HG02852 (cell line): ENCODE results near the gene GSTM1.

Source experiments
- ATAC-seq: cut with Tn5 transposase; IDR thresholded peaks from one replicate; pipeline ENCODE4 v1.9.1; 2021; ENCODE audit warnings: mild to moderate bottlenecking, moderate library complexity; ENCODE audit not compliant: unreplicated experiment

GSTM1 gene

GRCh38 chr1:109687641-109688499 is at the start of gene GSTM1:
GSTM1 (plus strand) TSS chr1:109687817; CDS start chr1:109687874, 57 bp downstream.
- ATAC-seq, result peak; percentile 98

- ATAC-seq, result no peak
Observed at GRCh38 chr1:109639063-109639840, 48.4 kb upstream of the GSTM1 start.

GRCh38 chr1:109639841-109640184 is 47.8 kb upstream of the GSTM1 start:
- no peak for ATAC-seq

GRCh38 chr1:109640285-109640865 is 47.2 kb upstream of the GSTM1 start:
- ATAC-seq, result peak; percentile 54

- no peak for ATAC-seq
Observed at GRCh38 chr1:109641078-109641740, 46.4 kb upstream of the GSTM1 start.

- no peak for ATAC-seq
Observed at GRCh38 chr1:109641861-109642260, 45.8 kb upstream of the GSTM1 start.

- ATAC-seq, result no peak
Observed at GRCh38 chr1:109642626-109643025, 45.0 kb upstream of the GSTM1 start.

- peak; percentile 83 for ATAC-seq
Observed at GRCh38 chr1:109643385-109644230, 44.0 kb upstream of the GSTM1 start.

- ATAC-seq, result no peak
Observed at GRCh38 chr1:109644670-109645069, 42.9 kb upstream of the GSTM1 start.

- ATAC-seq, result no peak
Observed at GRCh38 chr1:109649491-109649914, 38.1 kb upstream of the GSTM1 start.

GRCh38 chr1:109650609-109651008 is 37.0 kb upstream of the GSTM1 start:
- ATAC-seq, result no peak

GRCh38 chr1:109652402-109652801 is 35.2 kb upstream of the GSTM1 start:
- no peak for ATAC-seq

- no peak for ATAC-seq
Observed at GRCh38 chr1:109653306-109653705, 34.3 kb upstream of the GSTM1 start.

- no peak for ATAC-seq
Observed at GRCh38 chr1:109654519-109654918, 33.1 kb upstream of the GSTM1 start.

- peak; percentile 90 for ATAC-seq
Observed at GRCh38 chr1:109655615-109656519, 31.8 kb upstream of the GSTM1 start, which contains the start of gene GSTM4. GSTM4 (plus strand) TSS chr1:109656099; CDS start chr1:109656390, 291 bp downstream.

- no peak for ATAC-seq
Observed at GRCh38 chr1:109657395-109657794, 30.2 kb upstream of the GSTM1 start.

- no peak for ATAC-seq
Observed at GRCh38 chr1:109657970-109658369, 29.6 kb upstream of the GSTM1 start.

- no peak for ATAC-seq
Observed at GRCh38 chr1:109658533-109659042, 29.0 kb upstream of the GSTM1 start.

GRCh38 chr1:109659145-109659544 is 28.5 kb upstream of the GSTM1 start:
- ATAC-seq, result no peak
